SK-N-SH treated with all-trans-retinoic acid at 6 μM for 48 hours (cell line): ENCODE measurements around the gene CCDC182.

Source experiments
- ARNTL ChIP-seq: fragments of 450-650 bp; formaldehyde crosslinking; IDR thresholded peaks from 2 replicates; pipeline ENCODE4 v1.5.0; 2020; ENCODE audit warnings: low read depth, mild to moderate bottlenecking, moderate library complexity, borderline replicate concordance
- CREB5 ChIP-seq: fragments of 250-450 bp; sonication (Bioruptor Pico); IDR thresholded peaks from 2 replicates; pipeline ENCODE4 v1.5.1; 2020; ENCODE audit warnings: low read depth, mild to moderate bottlenecking, moderate library complexity
- ESRRG ChIP-seq: fragments of 250-450 bp; sonication (Bioruptor Pico); IDR thresholded peaks from 2 replicates; pipeline ENCODE4 v1.6.1; 2021; ENCODE audit warnings: mild to moderate bottlenecking
- GLIS3 ChIP-seq: fragments of 250-450 bp; sonication (Bioruptor Pico); IDR thresholded peaks from 2 replicates; pipeline ENCODE4 v1.5.0; 2020; ENCODE audit warnings: mild to moderate bottlenecking, moderate library complexity
- ISL1 ChIP-seq: fragments of 250-450 bp; sonication (Bioruptor Pico); IDR thresholded peaks from 2 replicates; pipeline ENCODE4 v2.1.2; 2022; ENCODE audit warnings: mild to moderate bottlenecking, moderate library complexity
- OSR1 ChIP-seq: fragments of 250-450 bp; sonication (Bioruptor Pico); IDR thresholded peaks from 2 replicates; pipeline ENCODE4 v1.8.0; 2022; ENCODE audit warnings: moderate library complexity, mild to moderate bottlenecking, inconsistent platforms
- POU6F1 ChIP-seq: fragments of 250-450 bp; sonication (Bioruptor Pico); IDR thresholded peaks from 2 replicates; pipeline ENCODE4 v1.8.0; 2021; ENCODE audit warnings: low read depth, mild to moderate bottlenecking, moderate library complexity, borderline replicate concordance
- PPARA ChIP-seq: fragments of 250-450 bp; sonication (Bioruptor Pico); IDR thresholded peaks from 2 replicates; pipeline ENCODE4 v1.5.0; 2020; ENCODE audit warnings: mild to moderate bottlenecking, borderline replicate concordance
- RARB ChIP-seq: fragments of 250-450 bp; sonication (Bioruptor Pico); IDR thresholded peaks from 2 replicates; pipeline ENCODE4 v1.8.0; 2021; ENCODE audit warnings: mild to moderate bottlenecking, moderate library complexity
- TCF4 ChIP-seq: fragments of 250-450 bp; sonication (Bioruptor Pico); IDR thresholded peaks from 2 replicates; pipeline ENCODE4 v1.8.0; 2021; ENCODE audit warnings: mild to moderate bottlenecking, moderate library complexity, borderline replicate concordance
- TOX ChIP-seq: fragments of 250-450 bp; sonication (Bioruptor Pico); IDR thresholded peaks from 2 replicates; pipeline ENCODE4 v1.8.0; 2021; ENCODE audit warnings: mild to moderate bottlenecking, moderate library complexity, borderline replicate concordance
- ZFP3 ChIP-seq: fragments of 250-450 bp; sonication (Bioruptor Pico); IDR thresholded peaks from 2 replicates; pipeline ENCODE4 v1.5.0; 2020; ENCODE audit warnings: mild to moderate bottlenecking, moderate library complexity
- ZFP30 ChIP-seq: fragments of 450-650 bp; formaldehyde crosslinking; IDR thresholded peaks from 2 replicates; pipeline ENCODE4 v1.5.0; 2022; ENCODE audit warnings: mild to moderate bottlenecking, moderate library complexity
- TF ChIP-seq, protein P1 (sequence below): fragments of 250-450 bp; sonication (Bioruptor Pico); IDR thresholded peaks from 2 replicates; pipeline ENCODE4 v1.8.0; 2020; ENCODE audit warnings: mild to moderate bottlenecking, moderate library complexity, borderline replicate concordance

DNA sequence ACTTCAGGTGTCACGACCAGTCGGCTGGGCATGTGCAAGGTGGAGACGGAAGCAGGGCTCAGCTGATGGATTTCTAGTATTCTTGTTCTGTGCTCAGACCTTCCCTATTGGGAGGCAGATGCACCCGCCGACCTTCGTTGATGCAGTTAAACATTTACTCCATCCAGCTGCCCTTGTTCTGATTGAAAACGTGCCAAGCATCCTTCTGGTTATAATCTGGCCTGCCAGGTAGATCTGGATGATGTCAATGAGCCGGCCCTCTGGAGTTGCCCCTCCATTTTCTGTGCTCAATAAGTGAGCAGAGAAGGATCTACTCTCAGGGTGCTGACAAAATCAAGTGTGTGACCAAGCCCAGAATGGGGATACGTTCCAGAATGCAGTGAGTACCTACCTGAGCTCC, 38.3 kb downstream of the CCDC182 start:
- TF ChIP-seq TOX (CRISPR knock-in tag) (no peak), CREB5 (CRISPR knock-in tag) (no peak), GLIS3 (CRISPR knock-in tag) (no peak), RARB (CRISPR knock-in tag) (no peak), ZFP3 (CRISPR knock-in tag) (no peak), POU6F1 (no peak), PPARA (CRISPR knock-in tag) (no peak), TCF4 (no peak), OSR1 (CRISPR knock-in tag) (no peak), ARNTL (CRISPR knock-in tag) (no peak), ZFP30 (CRISPR knock-in tag) (no peak), ESRRG (no peak), ISL1 (CRISPR knock-in tag) (no peak)
- TF ChIP-seq, protein P1, sequence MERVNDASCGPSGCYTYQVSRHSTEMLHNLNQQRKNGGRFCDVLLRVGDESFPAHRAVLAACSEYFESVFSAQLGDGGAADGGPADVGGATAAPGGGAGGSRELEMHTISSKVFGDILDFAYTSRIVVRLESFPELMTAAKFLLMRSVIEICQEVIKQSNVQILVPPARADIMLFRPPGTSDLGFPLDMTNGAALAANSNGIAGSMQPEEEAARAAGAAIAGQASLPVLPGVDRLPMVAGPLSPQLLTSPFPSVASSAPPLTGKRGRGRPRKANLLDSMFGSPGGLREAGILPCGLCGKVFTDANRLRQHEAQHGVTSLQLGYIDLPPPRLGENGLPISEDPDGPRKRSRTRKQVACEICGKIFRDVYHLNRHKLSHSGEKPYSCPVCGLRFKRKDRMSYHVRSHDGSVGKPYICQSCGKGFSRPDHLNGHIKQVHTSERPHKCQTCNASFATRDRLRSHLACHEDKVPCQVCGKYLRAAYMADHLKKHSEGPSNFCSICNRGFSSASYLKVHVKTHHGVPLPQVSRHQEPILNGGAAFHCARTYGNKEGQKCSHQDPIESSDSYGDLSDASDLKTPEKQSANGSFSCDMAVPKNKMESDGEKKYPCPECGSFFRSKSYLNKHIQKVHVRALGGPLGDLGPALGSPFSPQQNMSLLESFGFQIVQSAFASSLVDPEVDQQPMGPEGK: no peak
